Cerebellar nuclear complex (tissue), 1 donor: Measurements from ENCODE around the gene SERPING1.

ENCODE experiments used
- DNase-seq, 2 experiments: peaks; one replicate each; lab custom pipeline; 2025; lab: John Stamatoyannopoulos, UW

Gene SERPING1

GRCh38 chr11:57597461-57597915 is at the start of gene SERPING1:
Gene SERPING1 (plus strand): TSS chr11:57597685. CDS start chr11:57598271, 586 bp downstream.
- no peak for DNase-seq

GRCh38 chr11:57547854-57548377 is 49.6 kb upstream of the SERPING1 start:
- no peak for DNase-seq

GRCh38 chr11:57549983-57550382 is 47.5 kb upstream of the SERPING1 start:
- DNase-seq = no peak

GRCh38 chr11:57551941-57552340 is 45.5 kb upstream of the SERPING1 start:
- DNase-seq = no peak

GRCh38 chr11:57552479-57552878 is 45.0 kb upstream of the SERPING1 start:
- DNase-seq = no peak

GRCh38 chr11:57555393-57555792 is 42.1 kb upstream of the SERPING1 start:
- no peak for DNase-seq

GRCh38 chr11:57556041-57556440 is 41.4 kb upstream of the SERPING1 start:
- no peak for DNase-seq

GRCh38 chr11:57560146-57560545 is 37.3 kb upstream of the SERPING1 start:
- DNase-seq = no peak

- DNase-seq = no peak
Measured at GRCh38 chr11:57562596-57562995, 34.9 kb upstream of the SERPING1 start.

GRCh38 chr11:57566005-57566904 is 31.2 kb upstream of the SERPING1 start:
- no peak for DNase-seq

GRCh38 chr11:57566905-57567514 is 30.5 kb upstream of the SERPING1 start:
- DNase-seq = no peak

- peak; percentile 12 to 20 for DNase-seq
Measured at GRCh38 chr11:57567515-57568329, 29.8 kb upstream of the SERPING1 start, which contains the start of gene UBE2L6. Gene UBE2L6 (minus strand): TSS chr11:57567672. CDS start chr11:57567611, 61 bp downstream.

- DNase-seq = peak in 1 of 2 experiments; percentile 39
Measured at GRCh38 chr11:57568330-57568766, 29.1 kb upstream of the SERPING1 start.

- DNase-seq = no peak
Measured at GRCh38 chr11:57571606-57572005, 25.9 kb upstream of the SERPING1 start.

- no peak for DNase-seq
Measured at GRCh38 chr11:57574061-57574460, 23.4 kb upstream of the SERPING1 start.

- no peak for DNase-seq
Measured at GRCh38 chr11:57584341-57584740, 13.1 kb upstream of the SERPING1 start.

GRCh38 chr11:57585301-57585700 is 12.2 kb upstream of the SERPING1 start:
- no peak for DNase-seq

GRCh38 chr11:57586711-57587245 is 10.7 kb upstream of the SERPING1 start:
- no peak for DNase-seq

- DNase-seq = no peak
Measured at GRCh38 chr11:57588046-57588710, 9.3 kb upstream of the SERPING1 start.

- DNase-seq = no peak
Measured at GRCh38 chr11:57596266-57596885, 1.1 kb upstream of the SERPING1 start.
